CD4-positive, CD25-positive, alpha-beta regulatory T cell (primary cell): Measurements from ENCODE around the gene SLC13A2. TPM values are rescaled to one million over a fixed set of nuclear protein-coding genes. Genes with fewer than 3 reads are reported as not detected.
A peak's percentile ranks its signal among the peaks of the same experiment; 100 is the strongest.
"Not testable (repeated sequence)": the region's sequence is repeated elsewhere in the genome, so short reads cannot be mapped to it uniquely, and the experiment has no call there.

Source experiments
- ATAC-seq, 2 donors: fragments of 150-1000 bp; cut with Tn5 transposase; one replicate each; pipeline ENCODE4 v1.10.0; 2021; ENCODE audit warnings: low read depth in 2 of 2, moderate number of reproducible peaks in 2 of 2, moderate library complexity in 1 of 2
- DNase-seq, 3 donors: peaks; one replicate each; pipeline versions ENCODE4 v3.0.0 to v3.0.0-alpha.2; 2012 to 2022; ENCODE audit warnings: mixed read lengths in 1 of 3
- H3K27ac ChIP-seq: one replicate; pipeline ENCODE4 v1.7.0; 2013; ENCODE audit warnings: mild to moderate bottlenecking, low read length; ENCODE audit not compliant: insufficient read depth, poor library complexity, severe bottlenecking
- H3K27me3 ChIP-seq: one replicate; pipeline ENCODE4 v1.7.0; 2013; ENCODE audit warnings: low read length; ENCODE audit not compliant: control insufficient read depth, insufficient read depth
- H3K36me3 ChIP-seq: one replicate; pipeline ENCODE4 v1.7.0; 2013; ENCODE audit warnings: mild to moderate bottlenecking, low read length, moderate library complexity; ENCODE audit not compliant: control insufficient read depth, insufficient read depth
- H3K4me1 ChIP-seq: 2 replicates; pipeline ENCODE4 v1.7.0; 2013; ENCODE audit warnings: mild to moderate bottlenecking, low read length; ENCODE audit not compliant: insufficient read depth, control insufficient read depth, poor library complexity, severe bottlenecking
- H3K4me3 ChIP-seq: one replicate; pipeline ENCODE4 v1.7.0; 2013; ENCODE audit warnings: low read depth, mild to moderate bottlenecking, low read length, moderate library complexity
- H3K9me3 ChIP-seq, 2 experiments: 1 replicate in 1 of 2; 2 replicates in 1 of 2; pipeline ENCODE4 v1.7.0; 2013; ENCODE audit warnings: low read length in 2 of 2, mild to moderate bottlenecking in 1 of 2, moderate library complexity in 1 of 2; ENCODE audit not compliant: control insufficient read depth in 2 of 2
- H3K27ac Mint-ChIP-seq, 3 donors: one replicate each; pipeline ENCODE4 v1.8.0; 2020 to 2022; ENCODE audit warnings: mild to moderate bottlenecking in 3 of 3, mixed read lengths in 3 of 3, moderate library complexity in 2 of 3
- H3K27me3 Mint-ChIP-seq: one replicate; pipeline ENCODE4 v1.8.0; 2022; ENCODE audit warnings: mild to moderate bottlenecking, mixed read lengths
- H3K36me3 Mint-ChIP-seq: one replicate; pipeline ENCODE4 v1.8.0; 2020; ENCODE audit warnings: mixed read lengths
- H3K4me1 Mint-ChIP-seq, 4 donors: one replicate each; pipeline ENCODE4 v1.8.0; 2020 to 2022; ENCODE audit warnings: mixed read lengths in 4 of 4, mild to moderate bottlenecking in 1 of 4
- H3K4me3 Mint-ChIP-seq, 4 donors: one replicate each; pipeline ENCODE4 v1.8.0; 2020 to 2022; ENCODE audit warnings: mild to moderate bottlenecking in 4 of 4, mixed read lengths in 4 of 4, moderate library complexity in 3 of 4
- H3K9me3 Mint-ChIP-seq, 7 donors: one replicate each; pipeline ENCODE4 v1.8.0; 2020 to 2022; ENCODE audit warnings: mixed read lengths in 7 of 7, mild to moderate bottlenecking in 3 of 7, moderate library complexity in 2 of 7
- polyA plus RNA-seq, 4 donors: library from polyadenylated mRNA; unstranded; fragments of 300-500 nt; fragmentation: Illumina TruSeq; gene quantifications; one replicate each; pipeline ENCODE4 v1.2.3, GENCODE V29; 2021
- total RNA-seq: library from RNA; stranded (reverse); gene quantifications from one replicate; pipeline ENCODE4 v1.2.3, GENCODE V29; 2022

The SLC13A2 gene
- total and polyA plus RNA-seq, 5 donors from 2014 or later = not detected

DNA sequence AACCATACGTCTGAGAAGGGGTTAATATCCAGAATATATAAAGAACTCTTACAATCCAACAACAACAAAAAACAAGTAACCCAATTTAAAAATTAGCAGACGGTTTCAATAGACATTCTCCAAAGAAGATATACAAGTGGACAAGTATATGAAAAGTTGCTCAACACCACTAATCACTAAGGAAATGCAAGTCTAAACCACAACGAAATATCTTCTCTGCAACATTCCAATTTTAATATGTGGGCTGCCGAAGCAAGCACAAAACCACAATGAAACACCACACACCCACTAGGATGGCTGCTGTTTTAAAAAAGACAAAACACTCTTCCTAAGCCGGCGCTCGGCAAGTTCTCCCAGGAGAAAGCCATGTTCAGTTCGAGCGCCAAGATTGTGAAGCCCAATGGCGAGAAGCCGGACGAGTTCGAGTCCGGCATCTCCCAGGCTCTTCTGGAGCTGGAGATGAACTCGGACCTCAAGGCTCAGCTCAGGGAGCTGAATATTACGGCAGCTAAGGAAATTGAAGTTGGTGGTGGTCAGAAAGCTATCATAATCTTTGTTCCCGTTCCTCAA, 5.9 kb upstream of the SLC13A2 start:
- ATAC-seq = no peak
- Mint-ChIP-seq H3K36me3 (no peaks in the 10 kb centered on the region), H3K27me3 (peaks cover 11% of the 10 kb centered on the region), H3K27ac (no peak overlapping the region), H3K9me3 (no peaks in the 10 kb centered on the region), H3K4me3 (no peak overlapping the region), H3K4me1 (peaks cover 4 to 15% (median 6%) of the 10 kb centered on the region in 4 donors)
- H3K9me3 ChIP-seq = no peaks in the 10 kb centered on the region
- no peak for DNase-seq
- H3K4me3 ChIP-seq = no peak overlapping the region
- H3K36me3 ChIP-seq = no peaks in the 10 kb centered on the region
- H3K27me3 ChIP-seq = no peaks in the 10 kb centered on the region
- H3K4me1 ChIP-seq = no peaks in the 10 kb centered on the region
- H3K27ac ChIP-seq = no peak overlapping the region

DNA sequence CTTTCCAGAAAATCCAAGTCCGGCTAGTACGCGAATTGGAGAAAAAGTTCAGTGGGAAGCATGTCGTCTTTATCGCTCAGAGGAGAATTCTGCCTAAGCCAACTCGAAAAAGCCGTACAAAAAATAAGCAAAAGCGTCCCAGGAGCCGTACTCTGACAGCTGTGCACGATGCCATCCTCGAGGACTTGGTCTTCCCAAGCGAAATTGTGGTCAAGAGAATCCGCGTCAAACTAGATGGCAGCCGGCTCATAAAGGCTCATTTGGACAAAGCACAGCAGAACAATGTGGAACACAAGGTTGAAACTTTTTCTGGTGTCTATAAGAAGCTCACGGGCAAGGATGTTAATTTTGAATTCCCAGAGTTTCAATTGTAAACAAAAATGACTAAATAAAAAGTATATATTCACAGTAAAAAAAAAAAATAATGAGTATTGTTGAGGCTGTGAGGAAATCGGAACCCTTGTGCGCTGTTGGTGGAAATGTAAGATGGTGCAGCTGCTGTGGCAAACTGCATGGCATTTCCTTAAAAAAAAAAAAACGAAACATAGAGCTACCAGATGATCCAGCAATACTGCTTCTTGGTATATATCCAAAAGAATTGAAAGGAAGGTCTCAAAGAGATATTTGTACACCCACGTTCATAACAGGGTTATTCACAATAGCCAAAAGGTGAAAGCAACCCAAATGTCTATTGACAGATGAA, 5.3 kb upstream of the SLC13A2 start:
- Mint-ChIP-seq H3K4me1 (peaks cover 4 to 15% (median 6%) of the 10 kb centered on the region in 4 donors), H3K27me3 (peaks cover 11% of the 10 kb centered on the region)
- H3K27me3 ChIP-seq, H3K36me3 Mint-ChIP-seq, H3K9me3 ChIP-seq, H3K27ac Mint-ChIP-seq, ATAC-seq, H3K4me1 ChIP-seq, H3K36me3 ChIP-seq, H3K27ac ChIP-seq, H3K4me3 Mint-ChIP-seq, H3K4me3 ChIP-seq, DNase-seq, H3K9me3 Mint-ChIP-seq: not testable (repeated sequence)

- Mint-ChIP-seq H3K4me3 (no peak overlapping the region), H3K27ac (peak overlapping the region in 1 of 3 donors; percentile 49), H3K36me3 (no peaks in the 10 kb centered on the region), H3K9me3 (peaks cover 0 to 1% (median 0%) of the 10 kb centered on the region in 7 donors), H3K27me3 (peaks cover 6% of the 10 kb centered on the region), H3K4me1 (peaks cover 4 to 15% (median 6%) of the 10 kb centered on the region in 4 donors)
- Histone ChIP-seq H3K36me3 (no peaks in the 10 kb centered on the region), H3K27me3 (no peaks in the 10 kb centered on the region), H3K9me3 (no peaks in the 10 kb centered on the region), H3K4me3 (no peak overlapping the region), H3K4me1 (no peaks in the 10 kb centered on the region), H3K27ac (no peak overlapping the region)
- ATAC-seq = no peak
- DNase-seq = peak in 1 of 3 donors; percentile 28
These were observed 4.7 kb upstream of the SLC13A2 start for GRCh38 chr17:28468781-28469180.

DNA sequence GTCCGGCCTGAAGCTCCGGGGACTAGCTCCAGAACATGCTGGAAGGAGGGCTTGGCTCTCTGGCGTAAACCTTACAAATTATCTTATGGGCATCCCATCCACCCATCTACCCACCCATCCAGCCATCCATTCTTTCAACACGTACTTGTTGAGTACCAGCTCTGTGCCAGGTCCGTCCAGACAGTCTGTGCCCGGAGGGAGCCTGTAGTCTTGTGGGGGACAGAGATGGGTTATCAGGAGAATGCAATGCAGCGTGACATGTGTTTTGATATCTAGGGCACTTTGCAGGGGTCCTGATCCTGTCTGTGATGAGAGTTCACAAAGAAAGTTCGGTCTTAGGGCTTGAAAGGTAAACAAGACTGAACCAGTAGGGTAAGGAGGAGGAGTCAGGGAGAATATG, 4.1 kb upstream of the SLC13A2 start:
- H3K4me1 Mint-ChIP-seq = peaks cover 4 to 15% (median 6%) of the 10 kb centered on the region in 4 donors
- peaks cover 4% of the 10 kb centered on the region for H3K27me3 Mint-ChIP-seq
- Histone ChIP-seq H3K27me3 (no peaks in the 10 kb centered on the region), H3K4me3 (no peak overlapping the region), H3K36me3 (no peaks in the 10 kb centered on the region), H3K27ac (no peak overlapping the region), H3K9me3 (no peaks in the 10 kb centered on the region), H3K4me1 (no peaks in the 10 kb centered on the region)
- no peak for DNase-seq
- peaks cover 0 to 1% (median 0%) of the 10 kb centered on the region in 7 donors for H3K9me3 Mint-ChIP-seq
- no peak overlapping the region for H3K27ac Mint-ChIP-seq
- no peaks in the 10 kb centered on the region for H3K36me3 Mint-ChIP-seq
- ATAC-seq = no peak
- H3K4me3 Mint-ChIP-seq = no peak overlapping the region

DNA sequence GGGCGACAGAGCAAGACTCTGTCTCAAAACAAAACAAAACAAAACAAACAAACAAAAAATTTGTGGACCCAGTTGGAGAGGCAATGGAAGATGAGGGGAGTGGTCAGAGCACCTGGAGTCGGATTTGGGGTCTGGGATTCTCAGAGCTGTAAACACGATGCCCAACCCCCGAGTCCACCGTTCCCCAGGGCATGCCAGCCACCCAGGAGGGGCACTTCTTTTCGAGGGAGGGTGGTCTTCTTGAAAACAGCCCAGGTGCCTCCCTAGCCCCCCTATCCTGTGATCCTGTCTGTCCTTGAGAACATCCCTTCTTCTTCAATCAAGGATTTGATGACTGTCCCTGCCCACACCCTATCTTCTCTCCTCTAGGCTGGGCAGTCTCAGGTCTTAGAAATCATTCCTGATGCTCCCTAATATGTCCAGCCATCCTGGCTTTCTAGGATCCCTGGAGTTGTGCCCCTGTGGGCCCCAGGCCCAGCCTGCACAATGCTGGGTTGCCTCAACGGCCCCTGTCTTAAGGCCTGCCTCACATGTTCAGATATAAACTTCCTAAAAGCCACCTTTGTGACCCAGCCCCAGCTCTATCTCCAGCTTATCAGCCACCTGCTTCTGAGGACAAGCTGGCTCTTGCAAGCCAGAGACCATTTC, 3.1 kb upstream of the SLC13A2 start:
- Mint-ChIP-seq H3K4me1 (peaks cover 6 to 15% (median 7%) of the 10 kb centered on the region in 4 donors), H3K4me3 (no peak overlapping the region), H3K27me3 (peaks cover 4% of the 10 kb centered on the region), H3K9me3 (peaks cover 0 to 1% (median 0%) of the 10 kb centered on the region in 7 donors), H3K36me3 (no peaks in the 10 kb centered on the region), H3K27ac (no peak overlapping the region)
- DNase-seq (no peak), ATAC-seq (no peak)
- Histone ChIP-seq H3K27me3 (no peaks in the 10 kb centered on the region), H3K27ac (no peak overlapping the region), H3K4me1 (no peaks in the 10 kb centered on the region), H3K4me3 (no peak overlapping the region), H3K9me3 (no peaks in the 10 kb centered on the region), H3K36me3 (no peaks in the 10 kb centered on the region)

- DNase-seq (no peak), ATAC-seq (no peak)
- no peaks in the 10 kb centered on the region for H3K9me3 ChIP-seq
- H3K4me1 Mint-ChIP-seq = peaks cover 6 to 15% (median 10%) of the 10 kb centered on the region in 4 donors
- peaks cover 4% of the 10 kb centered on the region for H3K27me3 Mint-ChIP-seq
- peaks cover 0 to 1% (median 0%) of the 10 kb centered on the region in 7 donors for H3K9me3 Mint-ChIP-seq
- H3K36me3 ChIP-seq = no peaks in the 10 kb centered on the region
- H3K4me3 Mint-ChIP-seq = no peak overlapping the region
- no peaks in the 10 kb centered on the region for H3K36me3 Mint-ChIP-seq
- no peak overlapping the region for H3K4me3 ChIP-seq
- H3K27ac ChIP-seq = no peak overlapping the region
- no peaks in the 10 kb centered on the region for H3K27me3 ChIP-seq
- no peaks in the 10 kb centered on the region for H3K4me1 ChIP-seq
- H3K27ac Mint-ChIP-seq = no peak overlapping the region
These were observed 2.5 kb upstream of the SLC13A2 start for GRCh38 chr17:28470914-28471366.

- no peak for ATAC-seq
- Mint-ChIP-seq H3K36me3 (no peaks in the 10 kb centered on the region), H3K4me1 (peaks cover 6 to 15% (median 11%) of the 10 kb centered on the region in 4 donors), H3K9me3 (peaks cover 0 to 1% (median 0%) of the 10 kb centered on the region in 7 donors), H3K4me3 (no peak overlapping the region), H3K27me3 (peaks cover 4% of the 10 kb centered on the region), H3K27ac (no peak overlapping the region)
- Histone ChIP-seq H3K4me1 (no peaks in the 10 kb centered on the region), H3K27ac (no peak overlapping the region), H3K9me3 (no peaks in the 10 kb centered on the region), H3K4me3 (no peak overlapping the region), H3K27me3 (no peaks in the 10 kb centered on the region), H3K36me3 (no peaks in the 10 kb centered on the region)
- no peak for DNase-seq
These were observed 1.7 kb upstream of the SLC13A2 start for GRCh38 chr17:28471531-28472342.
